ENCODE results near the gene OSGEP.

OSGEP gene

GRCh38 chr14:20424851-20425250, 29.8 kb downstream of the OSGEP start:
- H3K4me1 Mint-ChIP-seq: peaks cover 14% of the 10 kb centered on the region
- no peak overlapping the region for H3K4me3 Mint-ChIP-seq
- H3K27me3 Mint-ChIP-seq (ENCODE audit: low read depth, poor library complexity): peaks cover 6% of the 10 kb centered on the region
- DNase-seq: no peak
- H3K9me3 Mint-ChIP-seq: no peaks in the 10 kb centered on the region
- H3K27ac Mint-ChIP-seq: no peak overlapping the region
- H3K36me3 Mint-ChIP-seq (ENCODE audit: low read depth): no peaks in the 10 kb centered on the region
- TF ChIP-seq CTCF (IDR thresholded peaks at IDR 0.05): no peak

- no peak for TF ChIP-seq CTCF (IDR thresholded peaks at IDR 0.05)
- Mint-ChIP-seq H3K27ac (no peak overlapping the region), H3K36me3 (ENCODE audit: low read depth) (no peaks in the 10 kb centered on the region), H3K27me3 (ENCODE audit: low read depth, poor library complexity) (peaks cover 6% of the 10 kb centered on the region), H3K4me1 (peaks cover 11% of the 10 kb centered on the region), H3K9me3 (no peaks in the 10 kb centered on the region), H3K4me3 (no peak overlapping the region)
- DNase-seq: no peak
These were observed 31.7 kb downstream of the OSGEP start for GRCh38 chr14:20422886-20423285.

GRCh38 chr14:20421267-20421666, 33.3 kb downstream of the OSGEP start:
- no peaks in the 10 kb centered on the region for H3K9me3 Mint-ChIP-seq
- H3K36me3 Mint-ChIP-seq (ENCODE audit: low read depth): no peaks in the 10 kb centered on the region
- peaks cover 4% of the 10 kb centered on the region for H3K4me1 Mint-ChIP-seq
- no peak overlapping the region for H3K4me3 Mint-ChIP-seq
- peaks cover 6% of the 10 kb centered on the region for H3K27me3 Mint-ChIP-seq (ENCODE audit: low read depth, poor library complexity)
- no peak overlapping the region for H3K27ac Mint-ChIP-seq
- DNase-seq: no peak
- no peak for TF ChIP-seq CTCF (IDR thresholded peaks at IDR 0.05)

- H3K27me3 Mint-ChIP-seq (ENCODE audit: low read depth, poor library complexity): peaks cover 2% of the 10 kb centered on the region
- H3K36me3 Mint-ChIP-seq (ENCODE audit: low read depth): no peaks in the 10 kb centered on the region
- no peaks in the 10 kb centered on the region for H3K9me3 Mint-ChIP-seq
- H3K4me1 Mint-ChIP-seq: peaks cover 14% of the 10 kb centered on the region
- no peak overlapping the region for H3K27ac Mint-ChIP-seq
- no peak overlapping the region for H3K4me3 Mint-ChIP-seq
- TF ChIP-seq CTCF (IDR thresholded peaks at IDR 0.05): no peak
- DNase-seq: no peak
These were observed 35.2 kb downstream of the OSGEP start for GRCh38 chr14:20419419-20419818.

GRCh38 chr14:20418501-20418909, 36.1 kb downstream of the OSGEP start:
- Mint-ChIP-seq H3K27me3 (ENCODE audit: low read depth, poor library complexity) (peaks cover 2% of the 10 kb centered on the region), H3K4me3 (no peak overlapping the region), H3K27ac (no peak overlapping the region), H3K36me3 (ENCODE audit: low read depth) (no peaks in the 10 kb centered on the region), H3K4me1 (peaks cover 23% of the 10 kb centered on the region), H3K9me3 (no peaks in the 10 kb centered on the region)
- no peak for TF ChIP-seq CTCF (IDR thresholded peaks at IDR 0.05)
- no peak for DNase-seq

GRCh38 chr14:20417250-20418186, 37.1 kb downstream of the OSGEP start:
- Mint-ChIP-seq H3K27me3 (ENCODE audit: low read depth, poor library complexity) (no peaks in the 10 kb centered on the region), H3K4me1 (peaks cover 31% of the 10 kb centered on the region)
- DNase-seq: no peak

More at GRCh38 chr14:20417250-20418186, 37.1 kb downstream of the OSGEP start:
- TF ChIP-seq CTCF (IDR thresholded peaks at IDR 0.05): no peak
- Mint-ChIP-seq H3K4me3 (no peak overlapping the region), H3K9me3 (no peaks in the 10 kb centered on the region), H3K36me3 (ENCODE audit: low read depth) (no peaks in the 10 kb centered on the region), H3K27ac (no peak overlapping the region)

All from nephron progenitor cell (in vitro differentiated cells).